Activated naive CD4-positive, alpha-beta T cell treated with anti-CD3 and anti-CD28 coated beads, Interleukin-2, amount 10 ng/mL, durations not matched to agents 7 days and 5 days (primary cell): ENCODE measurements around the gene TNFAIP8L3.

Experiments
- CTCF ChIA-PET: fragments of 350-600 bp; sonication (Branson Sonifier 250); formaldehyde crosslinking; loops from one replicate; lab custom pipeline; 2021; ENCODE audit warnings: antibody characterized with exemption; lab: Charles Lee
- DNase-seq: peaks from one replicate; pipeline ENCODE4 v3.0.0-alpha.2; 2020
- H3K27ac Mint-ChIP-seq: one replicate; pipeline ENCODE4 v1.8.0; 2021; ENCODE audit warnings: mild to moderate bottlenecking, moderate library complexity, mixed read lengths
- H3K27me3 Mint-ChIP-seq: one replicate; pipeline ENCODE4 v1.8.0; 2021; ENCODE audit warnings: mild to moderate bottlenecking, mixed read lengths
- H3K36me3 Mint-ChIP-seq: one replicate; pipeline ENCODE4 v1.8.0; 2021; ENCODE audit warnings: mixed read lengths
- H3K4me1 Mint-ChIP-seq: one replicate; pipeline ENCODE4 v1.8.0; 2021; ENCODE audit warnings: mixed read lengths
- H3K4me3 Mint-ChIP-seq: one replicate; pipeline ENCODE4 v1.8.0; 2021; ENCODE audit warnings: mild to moderate bottlenecking, moderate library complexity, mixed read lengths
- H3K9me3 Mint-ChIP-seq: one replicate; pipeline ENCODE4 v1.8.0; 2021; ENCODE audit warnings: mixed read lengths

TNFAIP8L3 gene

DNA sequence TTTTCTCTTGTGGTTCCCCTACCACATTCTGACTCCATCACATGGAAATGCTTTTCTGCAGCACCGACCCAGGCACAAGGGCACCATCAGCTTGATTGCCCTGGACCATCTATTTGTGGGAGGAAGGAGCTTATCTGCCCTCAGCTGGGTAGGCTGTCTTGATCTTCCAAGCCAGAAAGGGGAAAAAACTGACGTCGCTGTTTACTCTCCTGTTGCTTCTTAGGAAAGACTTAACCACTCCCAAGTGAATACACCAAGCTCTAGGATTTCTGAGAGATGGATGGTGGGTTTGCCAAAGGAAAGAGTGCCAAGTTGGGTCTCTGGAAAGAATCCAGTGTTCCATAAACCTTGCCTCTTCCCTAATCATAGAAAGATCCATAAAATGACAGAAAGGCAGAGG lies 4.0 kb downstream of the TNFAIP8L3 start:
- CTCF ChIA-PET = interaction anchor here (1.2 kb wide), 1 partner anchor 10 kb away, joined by 4 read pairs; no protein-coding TSS in a partner anchor
- H3K27me3 Mint-ChIP-seq = peaks cover 93% of the 10 kb centered on the region

DNA sequence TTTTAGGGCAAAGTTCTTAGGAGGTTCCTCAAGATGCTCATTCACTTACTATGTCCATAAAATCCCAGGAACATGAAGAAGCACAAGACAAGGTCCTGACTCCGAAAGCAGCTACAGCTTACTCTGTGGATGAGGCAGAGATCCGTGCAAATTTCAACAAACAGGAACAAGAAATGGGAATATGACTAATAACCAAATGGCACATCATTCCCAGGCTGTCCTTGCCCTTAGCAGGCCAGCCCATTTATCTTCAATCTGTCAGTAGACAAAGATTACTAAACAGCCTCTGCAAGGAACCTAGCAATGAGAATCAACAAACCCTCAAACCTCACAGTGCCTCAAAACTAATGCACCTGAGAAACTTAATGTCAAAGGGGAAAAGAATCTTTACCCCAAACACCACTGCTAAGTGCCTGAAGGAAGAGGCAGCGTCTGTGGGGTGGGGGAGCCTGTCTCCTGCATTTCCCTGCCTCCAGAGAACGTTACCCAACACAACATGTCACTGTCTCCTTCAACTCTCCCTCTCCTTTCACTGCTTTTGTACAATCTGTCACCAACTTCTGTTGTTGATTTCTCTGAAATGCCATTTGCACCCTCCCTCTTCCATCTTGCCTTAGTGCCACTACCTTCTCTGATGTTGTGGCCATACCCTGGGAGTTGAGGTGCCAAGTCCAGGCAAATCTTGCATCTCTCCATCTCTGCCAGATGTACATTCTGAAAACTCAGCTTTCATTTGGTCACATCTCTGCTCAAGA lies 4.8 kb downstream of the TNFAIP8L3 start:
- CTCF ChIA-PET = no interaction called here
- Mint-ChIP-seq H3K9me3 (no peaks in the 10 kb centered on the region), H3K4me3 (no peak overlapping the region), H3K27ac (no peak overlapping the region), H3K4me1 (peaks cover 5% of the 10 kb centered on the region), H3K27me3 (peaks cover 90% of the 10 kb centered on the region), H3K36me3 (no peaks in the 10 kb centered on the region)
- no peak for DNase-seq

More for the DNA sequence above, 4.0 kb downstream of the TNFAIP8L3 start:
- DNase-seq = no peak
- H3K27ac Mint-ChIP-seq = no peak overlapping the region
- no peaks in the 10 kb centered on the region for H3K9me3 Mint-ChIP-seq
- H3K4me3 Mint-ChIP-seq = no peak overlapping the region
- no peaks in the 10 kb centered on the region for H3K36me3 Mint-ChIP-seq
- peaks cover 11% of the 10 kb centered on the region for H3K4me1 Mint-ChIP-seq

GRCh38 chr15:51089041-51089440 lies 5.7 kb downstream of the TNFAIP8L3 start:
- Mint-ChIP-seq H3K27ac (no peak overlapping the region), H3K9me3 (no peaks in the 10 kb centered on the region), H3K36me3 (no peaks in the 10 kb centered on the region), H3K4me3 (no peak overlapping the region), H3K27me3 (peaks cover 86% of the 10 kb centered on the region), H3K4me1 (peaks cover 3% of the 10 kb centered on the region)
- CTCF ChIA-PET = interaction anchor here (0.5 kb wide), 1 partner anchor 649 kb away, joined by 3 read pairs; no protein-coding TSS in a partner anchor
- no peak for DNase-seq

- peaks cover 82% of the 10 kb centered on the region for H3K27me3 Mint-ChIP-seq
- no peaks in the 10 kb centered on the region for H3K36me3 Mint-ChIP-seq
- no peaks in the 10 kb centered on the region for H3K4me1 Mint-ChIP-seq
- H3K9me3 Mint-ChIP-seq = no peaks in the 10 kb centered on the region
- no peak overlapping the region for H3K4me3 Mint-ChIP-seq
- DNase-seq = no peak
- no peak overlapping the region for H3K27ac Mint-ChIP-seq
- CTCF ChIA-PET = interaction anchor here (0.5 kb wide), 1 partner anchor 649 kb away, joined by 3 read pairs; no protein-coding TSS in a partner anchor
Measured at GRCh38 chr15:51088585-51088984, 6.1 kb downstream of the TNFAIP8L3 start.

DNA sequence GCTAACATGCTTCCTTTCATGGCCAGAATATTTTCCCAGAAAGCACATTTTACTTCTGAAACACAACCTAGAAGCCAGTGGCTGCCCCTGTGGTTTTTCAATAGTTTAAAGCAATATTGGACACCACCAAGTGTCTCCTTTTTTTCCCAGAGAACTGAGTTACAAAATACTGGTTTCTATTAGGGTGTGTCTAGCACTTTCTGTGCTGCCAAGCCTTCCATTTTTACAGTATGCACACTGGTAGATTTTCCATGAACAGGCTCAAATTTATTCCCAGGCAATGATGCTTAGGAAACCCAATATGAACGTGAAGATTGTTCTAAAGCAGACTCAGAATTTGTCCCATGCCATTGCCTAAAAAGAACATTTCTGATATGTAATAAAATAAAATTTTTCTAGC lies 7.2 kb downstream of the TNFAIP8L3 start:
- no peaks in the 10 kb centered on the region for H3K36me3 Mint-ChIP-seq
- H3K27ac Mint-ChIP-seq = no peak overlapping the region
- peaks cover 71% of the 10 kb centered on the region for H3K27me3 Mint-ChIP-seq
- no peak overlapping the region for H3K4me3 Mint-ChIP-seq
- H3K4me1 Mint-ChIP-seq = no peaks in the 10 kb centered on the region
- CTCF ChIA-PET = no interaction called here
- H3K9me3 Mint-ChIP-seq = no peaks in the 10 kb centered on the region
- DNase-seq = no peak

GRCh38 chr15:51086409-51086808 lies 8.3 kb downstream of the TNFAIP8L3 start:
- H3K27me3 Mint-ChIP-seq = peaks cover 65% of the 10 kb centered on the region
- no peak overlapping the region for H3K4me3 Mint-ChIP-seq
- CTCF ChIA-PET = no interaction called here

GRCh38 chr15:51085764-51086163 lies 8.9 kb downstream of the TNFAIP8L3 start:
- no peak overlapping the region for H3K4me3 Mint-ChIP-seq
- CTCF ChIA-PET = no interaction called here
- no peak for DNase-seq
- no peaks in the 10 kb centered on the region for H3K36me3 Mint-ChIP-seq
- H3K27ac Mint-ChIP-seq = no peak overlapping the region
- peaks cover 65% of the 10 kb centered on the region for H3K27me3 Mint-ChIP-seq
- no peaks in the 10 kb centered on the region for H3K9me3 Mint-ChIP-seq
- H3K4me1 Mint-ChIP-seq = no peaks in the 10 kb centered on the region

More at GRCh38 chr15:51086409-51086808, 8.3 kb downstream of the TNFAIP8L3 start:
- DNase-seq = no peak
- no peaks in the 10 kb centered on the region for H3K36me3 Mint-ChIP-seq
- no peak overlapping the region for H3K27ac Mint-ChIP-seq
- no peaks in the 10 kb centered on the region for H3K9me3 Mint-ChIP-seq
- no peaks in the 10 kb centered on the region for H3K4me1 Mint-ChIP-seq

GRCh38 chr15:51083641-51084166 lies 11.0 kb downstream of the TNFAIP8L3 start:
- H3K4me1 Mint-ChIP-seq = peaks cover 5% of the 10 kb centered on the region
- H3K9me3 Mint-ChIP-seq = no peaks in the 10 kb centered on the region
- CTCF ChIA-PET = no interaction called here
- no peak for DNase-seq
- H3K36me3 Mint-ChIP-seq = no peaks in the 10 kb centered on the region
- no peak overlapping the region for H3K27ac Mint-ChIP-seq
- peaks cover 53% of the 10 kb centered on the region for H3K27me3 Mint-ChIP-seq
- no peak overlapping the region for H3K4me3 Mint-ChIP-seq

- no peak overlapping the region for H3K27ac Mint-ChIP-seq
- H3K4me1 Mint-ChIP-seq = peaks cover 19% of the 10 kb centered on the region
- no peaks in the 10 kb centered on the region for H3K9me3 Mint-ChIP-seq
- CTCF ChIA-PET = interaction anchor here (0.9 kb wide), 1 partner anchor 81 kb away, joined by 3 read pairs; no protein-coding TSS in a partner anchor
- H3K27me3 Mint-ChIP-seq = peaks cover 46% of the 10 kb centered on the region
- no peak for DNase-seq
- no peaks in the 10 kb centered on the region for H3K36me3 Mint-ChIP-seq
- no peak overlapping the region for H3K4me3 Mint-ChIP-seq
Measured at GRCh38 chr15:51082246-51082645, 12.5 kb downstream of the TNFAIP8L3 start.

DNA sequence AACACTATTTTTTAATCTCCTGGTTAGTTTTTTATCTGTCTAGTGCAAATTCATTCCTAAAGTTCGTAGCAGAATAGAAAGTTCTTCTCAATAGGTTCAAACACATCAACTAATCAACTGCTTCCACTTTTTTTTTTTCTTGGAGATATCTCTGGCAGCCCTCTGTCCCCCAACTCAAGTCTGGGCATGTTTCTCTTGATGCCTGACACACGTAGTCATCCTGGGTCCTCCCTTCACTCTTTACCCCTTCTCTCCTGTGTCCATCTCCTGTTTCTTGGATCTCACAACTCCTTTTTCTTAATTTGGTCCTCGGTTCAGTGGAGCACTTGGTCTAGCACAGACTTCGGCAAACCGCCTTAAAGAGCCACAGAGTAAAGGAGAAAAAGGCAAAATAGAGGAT lies 14.4 kb downstream of the TNFAIP8L3 start:
- Mint-ChIP-seq H3K4me1 (peaks cover 39% of the 10 kb centered on the region), H3K27ac (no peak overlapping the region), H3K4me3 (no peak overlapping the region), H3K36me3 (peaks cover 2% of the 10 kb centered on the region), H3K27me3 (peaks cover 31% of the 10 kb centered on the region), H3K9me3 (peaks cover 2% of the 10 kb centered on the region)
- CTCF ChIA-PET = no interaction called here
- no peak for DNase-seq

GRCh38 chr15:51079226-51079625 lies 15.5 kb downstream of the TNFAIP8L3 start:
- Mint-ChIP-seq H3K9me3 (peaks cover 2% of the 10 kb centered on the region), H3K36me3 (peaks cover 2% of the 10 kb centered on the region), H3K4me1 (peaks cover 42% of the 10 kb centered on the region), H3K27me3 (peaks cover 30% of the 10 kb centered on the region), H3K27ac (no peak overlapping the region), H3K4me3 (no peak overlapping the region)
- no peak for DNase-seq
- CTCF ChIA-PET = no interaction called here

DNA sequence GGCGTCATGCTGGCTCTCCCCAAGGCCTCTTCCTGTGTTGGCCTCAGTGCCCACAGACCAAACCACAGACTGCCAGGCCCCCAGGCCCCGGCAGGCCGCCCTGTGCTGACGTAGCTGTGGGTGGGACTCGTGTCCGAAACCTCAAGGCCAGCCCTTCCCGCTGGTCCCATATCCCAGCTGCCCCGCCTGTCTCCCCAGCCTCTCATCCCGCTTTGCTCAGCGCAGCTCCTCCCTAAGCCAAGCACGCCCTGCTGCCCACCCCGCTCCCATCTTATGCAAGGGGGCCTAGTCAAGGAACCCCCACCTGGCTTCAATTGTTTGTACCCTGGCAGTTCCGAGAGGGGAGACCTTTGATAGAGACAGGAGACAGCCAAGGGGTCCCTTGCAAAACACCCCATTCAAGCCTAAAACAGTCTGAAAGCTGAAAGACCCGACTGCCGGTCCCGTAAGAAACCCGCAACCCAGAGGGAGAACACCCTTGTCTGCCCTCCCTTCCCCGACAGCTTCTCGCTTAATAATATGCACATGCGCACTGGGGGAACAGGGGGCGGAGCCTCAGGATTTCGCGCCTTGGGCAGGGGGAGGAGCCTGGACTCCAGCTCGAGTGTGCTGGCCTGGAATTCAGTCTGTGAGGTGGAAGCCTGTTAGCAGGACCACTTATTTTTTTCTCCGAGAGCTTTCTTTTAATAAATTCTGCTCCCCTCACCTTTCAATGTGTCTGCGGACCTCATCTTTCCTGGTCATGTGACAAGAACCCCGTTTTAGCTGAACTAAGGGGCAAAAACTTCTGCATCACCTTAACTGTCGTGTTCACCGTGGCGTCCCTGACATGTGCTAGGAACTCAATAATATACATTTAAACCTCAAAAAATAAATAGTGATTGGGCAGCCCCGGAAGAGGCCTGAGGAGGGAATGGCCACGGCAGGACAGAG lies 17.2 kb downstream of the TNFAIP8L3 start:
- Mint-ChIP-seq H3K36me3 (peaks cover 2% of the 10 kb centered on the region), H3K9me3 (peaks cover 2% of the 10 kb centered on the region), H3K4me1 (peaks cover 42% of the 10 kb centered on the region), H3K27me3 (peaks cover 31% of the 10 kb centered on the region), H3K4me3 (peak overlapping the region; percentile 24), H3K27ac (peak overlapping the region; percentile 88)
- CTCF ChIA-PET = interaction anchor here (0.9 kb wide), 1 partner anchor 303 kb away, joined by 3 read pairs; no protein-coding TSS in a partner anchor
- DNase-seq = peak; percentile 72

- Mint-ChIP-seq H3K27me3 (peaks cover 29% of the 10 kb centered on the region), H3K4me1 (peaks cover 43% of the 10 kb centered on the region), H3K27ac (peak overlapping the region; percentile 88), H3K9me3 (peaks cover 2% of the 10 kb centered on the region), H3K36me3 (peaks cover 2% of the 10 kb centered on the region), H3K4me3 (no peak overlapping the region)
- DNase-seq = peak; percentile 26
- CTCF ChIA-PET = no interaction called here
Measured at GRCh38 chr15:51076524-51077220, 18.0 kb downstream of the TNFAIP8L3 start.
